ENCODE results near the gene ANKFN1.

Gene ANKFN1

DNA sequence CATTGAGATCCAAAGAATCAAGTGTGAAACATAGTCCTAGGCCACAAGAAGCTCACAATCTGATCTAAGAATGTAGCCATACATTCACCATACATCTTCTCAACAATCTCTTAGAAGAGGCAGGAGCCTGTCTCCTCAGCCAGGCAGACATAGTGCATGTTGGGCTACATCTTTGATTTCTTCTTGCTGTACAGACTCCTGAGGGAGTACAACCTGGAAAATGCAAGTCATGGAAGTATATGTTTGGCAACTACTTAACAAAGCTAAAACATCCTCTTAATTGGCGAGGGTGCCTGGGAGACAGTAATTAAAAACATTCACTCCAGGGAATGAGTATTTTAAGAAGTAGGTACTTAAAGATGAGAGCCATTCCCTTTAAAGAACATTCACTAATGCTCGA is 361.0 kb downstream of the ANKFN1 start:
- intact Hi-C loops (cut with DNase I): no loop called here
- no peak for DNase-seq

DNA sequence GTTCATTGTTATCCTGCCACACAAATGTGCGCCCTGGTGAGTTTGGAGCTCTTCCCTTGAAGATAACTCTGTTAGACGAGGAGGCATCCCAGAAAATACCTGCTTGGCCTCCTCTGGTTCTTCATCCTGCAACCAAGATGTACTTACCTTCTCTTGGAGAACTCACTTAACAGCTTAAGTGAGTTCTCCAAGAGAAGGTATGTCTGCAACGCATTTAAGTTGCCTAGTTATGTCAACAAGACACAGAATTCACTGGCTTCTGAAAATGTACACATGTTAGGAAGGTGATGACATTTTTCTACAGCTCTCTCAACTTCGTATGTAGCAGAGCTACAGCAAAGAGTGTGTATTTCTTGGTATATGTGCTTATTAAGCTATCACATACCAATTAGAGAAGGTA is 361.6 kb downstream of the ANKFN1 start:
- no peak for DNase-seq
- intact Hi-C loops (cut with DNase I): no loop called here

DNA sequence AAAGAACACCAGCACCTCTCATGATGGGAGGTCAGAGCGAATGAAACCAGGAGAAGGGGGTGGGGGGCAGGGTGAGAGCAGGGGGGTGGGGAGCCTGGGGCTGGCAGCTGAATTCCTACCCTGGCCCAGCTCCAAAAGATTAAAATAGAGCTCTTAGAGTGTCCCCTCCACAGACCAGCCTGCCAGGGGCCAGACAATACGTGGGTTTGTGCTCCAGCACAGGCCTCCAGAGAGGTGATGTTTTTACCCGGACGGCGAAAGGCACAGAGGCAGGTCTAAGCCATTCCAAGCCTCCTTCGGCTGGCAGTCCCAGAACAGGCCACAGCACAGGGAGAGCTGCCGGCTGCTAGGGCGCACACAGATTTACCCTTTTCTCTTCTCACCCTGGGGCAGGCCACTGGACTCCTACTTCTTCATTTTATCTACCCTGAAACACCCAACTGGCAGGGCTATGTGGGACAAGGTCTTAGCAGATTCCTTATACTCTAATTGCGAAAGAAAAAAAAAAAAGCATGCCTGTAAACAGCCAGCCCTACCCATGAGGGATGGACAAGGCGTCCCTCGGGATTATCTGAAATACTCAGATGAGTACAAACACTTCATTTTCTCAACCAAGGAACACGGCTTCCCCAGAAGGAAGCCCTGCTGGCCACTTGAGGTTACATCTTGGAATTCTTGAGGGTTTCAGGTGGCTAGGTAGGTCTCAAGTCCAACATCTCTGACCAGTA is 368.3 kb downstream of the ANKFN1 start:
- DNase-seq: peak in 18 of 42 donors; percentile 2 to 43 (median 18)
- intact Hi-C loops (cut with DNase I): no loop called here

DNA sequence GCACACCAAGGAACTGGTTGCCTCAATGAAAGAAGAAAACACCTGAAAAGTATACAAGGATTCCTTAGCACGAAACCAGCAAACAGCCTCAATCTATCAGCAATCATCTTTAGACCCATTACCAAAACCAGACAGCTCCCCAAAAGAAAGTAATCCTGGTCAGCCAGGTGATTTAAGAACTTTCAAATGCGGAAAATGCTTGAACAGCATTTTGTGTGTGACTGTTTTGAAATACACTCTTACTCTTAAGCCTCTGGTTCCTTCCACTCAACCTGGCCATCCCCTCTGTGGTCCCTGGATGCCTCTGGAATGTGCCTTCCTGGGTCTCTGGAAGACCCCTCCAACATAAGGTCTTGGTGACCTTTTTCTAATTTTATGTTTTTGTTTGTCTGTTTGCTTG is 369.8 kb downstream of the ANKFN1 start:
- intact Hi-C loops (cut with DNase I): no loop called here

DNA sequence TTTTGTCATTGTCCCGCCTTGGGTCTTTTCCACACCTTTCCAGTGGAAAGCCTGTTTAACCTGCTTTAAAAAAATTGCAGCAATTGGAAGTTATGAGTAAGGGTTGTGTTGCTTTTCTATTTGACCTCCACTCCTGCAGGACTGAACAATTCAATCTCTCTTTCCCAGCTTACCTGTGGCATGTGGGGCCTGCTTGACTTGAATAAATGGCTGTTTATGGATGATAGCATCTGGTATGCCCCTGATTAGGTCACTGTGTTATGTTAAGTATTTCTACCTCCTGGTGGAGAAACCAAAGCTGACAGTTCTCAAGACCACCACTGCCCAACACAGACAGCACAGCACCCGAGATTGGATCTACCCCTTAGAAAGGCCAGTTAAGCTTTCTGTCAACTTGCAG is 375.4 kb downstream of the ANKFN1 start:
- DNase-seq: no peak
- intact Hi-C loops (cut with DNase I): no loop called here

More for the DNA sequence above, 369.8 kb downstream of the ANKFN1 start:
- DNase-seq: no peak

DNA sequence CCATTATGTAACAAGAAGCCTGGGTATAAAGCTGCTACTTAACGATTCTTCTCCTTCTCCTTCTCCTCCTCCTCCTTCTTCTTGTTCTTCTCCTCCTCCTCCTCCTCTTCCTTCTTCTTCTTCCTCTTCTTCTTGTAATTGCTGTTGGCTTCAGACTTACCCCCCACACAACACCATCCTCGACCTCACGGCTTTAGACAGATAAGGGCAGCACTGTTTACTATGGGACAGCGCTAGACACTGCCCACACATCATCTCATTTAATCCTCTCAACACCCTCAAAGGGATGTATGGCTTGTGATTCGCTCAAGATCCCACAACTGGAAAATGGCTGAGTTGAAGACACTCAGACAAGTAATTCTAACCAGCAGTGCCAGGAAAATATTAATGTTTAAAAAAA is 379.7 kb downstream of the ANKFN1 start:
- intact Hi-C loops (cut with DNase I): no loop called here
- DNase-seq: no peak

DNA sequence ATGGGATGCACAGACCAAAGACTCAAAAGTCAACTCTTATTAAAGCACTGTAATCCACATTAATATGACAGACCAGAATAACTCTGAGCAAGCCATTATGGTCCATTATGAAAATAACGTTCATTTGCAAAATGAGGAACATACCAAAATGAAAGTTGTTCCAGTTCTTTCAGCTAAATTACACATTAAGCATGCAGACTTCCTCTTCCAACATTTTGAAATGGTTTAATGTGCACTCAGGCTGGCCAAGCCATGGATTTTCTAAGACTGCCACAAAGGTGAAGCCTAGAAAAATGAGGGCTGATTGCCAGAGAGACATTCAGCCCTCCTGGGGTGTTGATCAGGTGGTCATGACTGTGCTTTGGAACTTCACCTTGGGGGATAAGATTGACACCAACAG is 383.5 kb downstream of the ANKFN1 start:
- DNase-seq: no peak
- intact Hi-C loops (cut with DNase I): no loop called here

DNA sequence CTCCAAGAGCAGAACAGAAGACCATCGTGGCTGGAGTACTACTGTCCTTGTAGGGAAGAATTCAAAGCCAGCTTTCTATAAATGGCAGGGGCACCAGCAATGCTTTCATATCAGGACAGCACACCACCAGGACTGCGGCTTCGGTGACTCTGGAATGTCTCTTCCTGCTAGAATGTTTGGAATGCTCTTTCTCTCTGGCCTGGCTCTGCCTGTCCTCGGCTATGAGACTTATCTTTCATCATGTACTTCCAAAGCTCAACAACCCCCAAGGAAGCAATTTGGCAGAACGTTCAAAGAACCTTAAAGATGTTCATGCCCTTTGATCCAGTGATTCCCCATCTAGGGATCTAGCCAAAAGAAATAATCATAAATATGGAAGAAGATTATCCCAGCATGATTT is 387.6 kb downstream of the ANKFN1 start:
- intact Hi-C loops (cut with DNase I): no loop called here
- no peak for DNase-seq

DNA sequence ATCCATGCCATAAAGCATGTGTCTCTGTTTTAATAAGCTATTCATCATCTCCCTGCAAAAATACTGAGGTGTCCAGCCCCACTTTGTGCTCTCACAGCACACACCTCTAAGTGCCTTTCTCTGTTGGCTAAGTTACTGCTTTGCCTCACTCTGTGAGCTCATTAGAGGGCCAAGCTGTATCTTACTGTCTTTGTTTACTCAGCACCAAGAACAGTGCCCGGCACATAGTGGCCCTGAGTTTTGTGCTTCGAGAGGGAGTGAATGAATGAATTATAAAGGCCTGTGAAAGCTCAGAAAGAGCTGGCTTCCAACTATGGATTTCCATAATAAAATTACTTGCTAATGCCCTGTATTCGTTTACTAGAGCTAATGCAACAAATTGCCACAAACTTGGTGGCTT is 390.0 kb downstream of the ANKFN1 start:
- intact Hi-C loops (cut with DNase I): no loop called here
- peak in 1 of 42 donors; percentile 19 for DNase-seq

DNA sequence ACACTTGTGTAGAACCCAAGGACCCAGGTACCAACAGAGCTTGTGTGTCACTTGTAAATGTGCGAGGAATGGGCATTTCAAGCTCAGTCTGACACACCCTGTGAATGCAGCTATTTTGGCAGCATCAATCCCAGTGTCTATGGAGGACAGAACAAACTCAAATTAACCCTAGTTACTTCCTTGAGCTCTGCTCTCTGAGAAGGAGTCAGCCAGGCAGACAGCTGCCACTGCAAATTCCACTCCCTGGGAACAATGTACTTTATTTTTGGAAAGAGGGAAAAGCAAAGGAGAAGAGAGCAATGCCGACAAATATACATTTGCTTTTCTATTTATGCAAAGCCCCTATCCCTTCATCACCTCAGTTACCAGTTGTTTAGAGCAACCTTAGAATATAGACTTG is 391.8 kb downstream of the ANKFN1 start:
- intact Hi-C loops (cut with DNase I): no loop called here
- DNase-seq: no peak

DNA sequence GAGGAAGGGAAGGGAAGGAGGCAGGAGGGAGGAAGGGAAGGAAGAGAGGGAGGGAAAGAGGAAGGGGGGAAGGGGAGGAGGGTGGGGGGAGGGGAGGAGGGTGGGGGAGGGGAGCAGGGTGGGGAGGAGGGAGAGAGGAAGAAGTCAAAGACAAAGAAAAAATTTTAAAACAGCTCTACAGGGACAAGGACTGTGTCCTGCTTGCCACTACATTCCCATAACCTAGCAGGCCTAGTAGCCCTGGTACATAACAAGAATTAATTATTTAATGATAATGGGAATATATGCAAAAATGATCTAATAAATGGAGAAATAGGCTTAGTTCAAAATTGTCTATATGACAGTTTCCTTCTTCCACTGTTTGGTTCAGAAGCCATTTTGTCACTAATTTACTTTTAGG is 392.7 kb downstream of the ANKFN1 start:
- no peak for DNase-seq
- intact Hi-C loops (cut with DNase I): no loop called here

DNA sequence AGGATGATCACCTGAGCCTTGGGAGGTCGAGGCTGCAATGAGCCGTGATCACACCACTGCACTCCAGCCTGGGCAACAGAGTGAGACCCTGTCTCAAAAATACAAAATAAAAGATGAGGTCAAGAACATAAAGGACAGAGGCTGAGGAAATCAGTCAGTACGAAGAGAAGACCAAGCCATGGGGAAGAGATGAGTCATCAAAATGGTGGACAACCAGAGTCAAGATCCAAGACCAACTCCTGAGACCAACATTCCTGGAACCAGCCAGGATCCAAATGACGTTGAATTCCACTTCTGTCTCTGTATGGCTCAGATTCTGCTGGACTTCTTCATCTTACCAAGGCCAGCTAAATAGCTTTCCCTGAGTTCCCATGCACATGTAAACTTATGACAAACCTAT is 395.4 kb downstream of the ANKFN1 start:
- intact Hi-C loops (cut with DNase I): no loop called here
- no peak for DNase-seq

DNA sequence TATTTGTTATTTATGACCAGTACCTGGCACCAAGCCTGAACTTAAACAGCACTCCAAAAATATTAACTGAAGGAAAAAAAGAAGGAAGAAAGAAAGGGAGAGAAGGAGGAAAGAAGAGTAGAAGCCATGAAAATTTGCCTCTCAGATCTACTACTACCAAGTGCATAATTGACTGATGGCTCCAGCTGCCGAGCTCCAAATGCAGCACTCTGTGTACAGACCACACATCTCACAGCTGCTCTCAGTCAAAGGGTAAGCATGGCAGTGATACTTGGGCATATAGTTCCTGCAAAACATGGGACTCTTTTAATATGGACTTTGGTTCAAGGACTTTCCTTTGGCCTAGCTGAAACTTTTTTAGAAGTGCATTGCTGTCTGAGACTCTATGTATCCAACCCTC is 396.2 kb downstream of the ANKFN1 start:
- no peak for DNase-seq
- intact Hi-C loops (cut with DNase I): no loop called here

DNA sequence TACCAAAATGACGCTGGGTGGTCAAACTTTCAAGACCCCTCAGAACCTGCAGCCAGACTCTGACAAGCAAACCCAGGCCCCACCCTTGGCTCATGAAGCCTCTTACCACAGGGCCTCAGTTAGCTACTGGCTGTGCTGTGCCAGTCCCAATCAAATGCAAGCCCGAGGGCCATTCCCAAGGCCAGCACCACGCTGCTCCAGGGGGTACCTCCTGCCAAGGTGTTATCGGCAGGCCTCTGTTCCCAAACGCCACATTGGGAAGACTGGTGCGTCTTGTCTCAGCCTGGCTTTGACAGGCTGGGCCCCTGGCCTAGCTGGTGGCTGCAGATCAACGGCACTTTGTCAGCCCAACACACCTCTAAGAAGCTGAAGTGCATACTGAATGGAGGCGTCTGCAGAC is 404.4 kb downstream of the ANKFN1 start:
- DNase-seq: no peak
- intact Hi-C loops (cut with DNase I): no loop called here

DNA sequence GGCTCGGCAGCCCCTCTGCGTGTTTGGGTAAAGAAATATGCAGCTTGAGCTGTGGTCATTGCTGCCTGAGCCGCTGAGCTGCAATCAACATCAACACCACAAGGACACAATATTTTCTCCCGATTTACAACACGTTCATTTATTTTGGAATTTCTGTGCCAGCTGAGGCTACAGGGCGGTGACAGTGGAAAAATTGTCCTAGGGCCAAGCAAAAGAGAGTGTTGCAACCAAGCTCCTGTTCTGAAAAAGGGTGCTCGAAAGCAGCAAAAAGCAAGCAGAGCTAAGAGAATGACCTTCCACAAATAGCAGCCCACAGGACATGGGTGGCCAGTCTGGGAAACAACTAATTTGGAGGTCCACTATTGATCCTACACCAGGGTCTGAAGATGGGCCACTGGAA is 404.8 kb downstream of the ANKFN1 start:
- intact Hi-C loops (cut with DNase I): no loop called here

More for the DNA sequence above, 404.8 kb downstream of the ANKFN1 start:
- DNase-seq: no peak
